GM19452 (cell line): ENCODE data around the gene TMEM213.

ENCODE experiments used
- ATAC-seq: cut with Tn5 transposase; IDR thresholded peaks from one replicate; pipeline ENCODE4 v1.9.1; 2021; ENCODE audit not compliant: unreplicated experiment

The TMEM213 gene

DNA sequence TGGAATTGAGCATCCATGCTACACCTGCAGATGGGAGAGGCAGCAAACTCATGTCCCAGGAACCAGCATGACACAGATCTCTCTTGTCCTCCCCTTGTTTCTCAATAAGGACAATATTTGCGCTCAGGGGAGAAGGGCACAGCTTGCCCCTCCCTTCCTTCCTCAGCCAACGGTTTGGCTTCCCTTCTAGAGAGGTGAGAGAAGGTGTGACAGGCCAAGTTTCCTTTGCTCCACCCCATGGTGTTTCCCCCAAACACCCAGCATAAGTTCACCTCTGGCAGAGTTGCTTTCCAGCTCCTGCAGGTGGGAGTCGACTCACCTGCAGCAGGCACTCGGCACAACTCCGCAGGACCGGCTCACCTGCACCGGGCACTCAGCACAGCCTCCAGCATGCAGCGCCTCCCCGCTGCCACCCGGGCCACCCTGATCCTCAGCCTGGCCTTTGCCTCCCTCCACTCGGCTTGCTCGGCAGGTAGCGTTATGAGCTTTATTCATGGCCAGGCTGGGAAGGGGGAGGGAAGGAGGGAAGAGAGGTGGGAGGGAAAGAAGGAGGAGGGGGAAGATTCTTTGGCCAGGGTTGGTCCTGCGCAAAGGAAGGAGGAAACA lies at the start of gene TMEM213, which contains the start of gene ATP6V0A4:
Gene TMEM213, plus strand, starts transcription at position 280 of the 606 bp plus-strand sequence. Its CDS starts 111 bp downstream, at position 391.
Gene ATP6V0A4, minus strand, starts transcription at position 482 of the 606 bp plus-strand sequence. CDS start 26,949 bp downstream, outside the sequence.
- no peak for ATAC-seq

DNA sequence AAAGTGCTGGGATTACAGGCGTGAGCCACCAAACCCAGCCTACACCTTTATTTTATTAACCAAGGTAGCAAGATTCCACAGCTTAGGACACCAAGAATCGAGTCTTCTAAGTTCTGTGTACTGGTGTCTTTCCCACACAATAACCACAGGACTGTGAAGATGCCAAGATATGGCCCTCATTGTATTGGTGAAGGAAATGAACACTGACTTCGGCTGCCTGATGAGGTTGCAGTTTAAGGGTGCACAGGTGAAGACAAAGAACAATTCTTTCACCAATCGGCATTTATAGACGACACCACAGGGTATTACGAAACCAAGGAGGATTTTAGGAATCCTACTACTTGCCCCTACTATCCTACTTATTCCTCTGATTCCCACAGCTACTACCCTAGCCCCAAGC lies 49.1 kb upstream of the TMEM213 start:
- no peak for ATAC-seq

DNA sequence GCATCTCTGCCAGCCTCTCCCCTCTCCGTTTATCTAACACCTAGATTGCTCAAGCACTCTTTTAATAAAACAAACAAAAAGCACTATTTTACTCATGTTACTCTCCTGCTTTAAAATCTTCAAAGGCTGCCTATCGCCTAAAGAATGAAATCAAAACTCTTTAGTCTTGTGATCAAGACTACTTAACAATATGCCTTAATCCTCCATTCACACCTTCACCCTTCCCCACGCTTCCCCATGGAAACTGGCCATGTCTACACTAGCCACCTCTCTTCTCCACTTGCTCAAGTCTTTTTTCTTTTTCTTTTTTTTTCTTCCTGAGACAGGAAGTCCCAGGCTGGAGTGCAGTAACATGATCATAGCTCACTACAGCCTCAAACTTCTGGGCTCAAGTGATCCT lies 47.8 kb upstream of the TMEM213 start:
- no peak for ATAC-seq

DNA sequence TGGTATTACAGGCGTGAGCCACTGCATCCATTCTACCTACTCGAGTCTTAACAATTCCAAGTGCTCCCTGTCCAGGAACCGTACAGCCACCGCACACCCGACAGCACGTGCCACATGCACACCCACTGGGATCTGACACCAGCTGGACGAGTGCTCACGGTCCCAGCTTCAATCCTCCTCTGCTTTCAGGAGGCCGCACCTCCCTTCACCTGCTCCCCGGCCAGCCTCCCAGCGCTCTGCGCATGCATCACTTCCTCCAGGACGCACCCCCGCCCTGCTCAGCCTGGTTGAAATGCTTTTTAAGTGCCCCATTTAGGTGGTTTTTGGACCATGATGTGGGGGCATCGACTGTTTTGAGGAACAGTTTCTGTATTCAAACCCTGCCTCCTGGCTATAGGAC lies 47.3 kb upstream of the TMEM213 start:
- no peak for ATAC-seq

GRCh38 chr7:138750901-138751464 lies 46.8 kb upstream of the TMEM213 start:
- ATAC-seq: no peak

DNA sequence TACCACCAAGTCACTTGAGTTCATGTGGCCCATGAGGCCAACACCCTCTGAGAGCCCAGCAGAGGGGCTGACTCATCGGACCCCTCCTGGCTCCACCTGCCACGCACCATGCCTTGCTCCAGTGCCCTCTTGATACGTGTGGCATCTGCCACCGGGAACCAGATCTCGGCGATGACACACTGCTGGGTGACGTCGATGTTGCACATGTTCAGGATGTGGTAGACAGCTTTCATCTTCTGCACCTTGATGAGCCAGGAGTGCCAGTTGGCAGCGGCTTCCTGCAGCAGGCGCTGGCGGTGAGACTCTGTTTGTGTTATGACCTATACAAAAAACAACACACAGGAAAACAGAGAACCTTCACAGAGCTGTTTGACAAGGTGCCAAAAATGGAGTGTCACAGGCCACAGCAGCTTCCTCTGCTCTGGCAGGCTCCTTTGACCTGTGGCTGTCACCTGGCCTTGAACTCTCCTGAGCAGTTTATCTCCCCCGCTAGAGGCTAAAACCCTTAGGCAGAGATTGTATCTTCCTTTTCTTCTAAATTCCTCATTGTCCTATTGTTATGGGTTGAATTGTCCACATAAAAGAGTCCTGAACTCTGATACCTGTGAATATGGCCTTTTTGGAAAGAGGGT lies 45.2 kb upstream of the TMEM213 start:
- ATAC-seq: peak; percentile 89

GRCh38 chr7:138753150-138753518 lies 44.7 kb upstream of the TMEM213 start:
- ATAC-seq: no peak

DNA sequence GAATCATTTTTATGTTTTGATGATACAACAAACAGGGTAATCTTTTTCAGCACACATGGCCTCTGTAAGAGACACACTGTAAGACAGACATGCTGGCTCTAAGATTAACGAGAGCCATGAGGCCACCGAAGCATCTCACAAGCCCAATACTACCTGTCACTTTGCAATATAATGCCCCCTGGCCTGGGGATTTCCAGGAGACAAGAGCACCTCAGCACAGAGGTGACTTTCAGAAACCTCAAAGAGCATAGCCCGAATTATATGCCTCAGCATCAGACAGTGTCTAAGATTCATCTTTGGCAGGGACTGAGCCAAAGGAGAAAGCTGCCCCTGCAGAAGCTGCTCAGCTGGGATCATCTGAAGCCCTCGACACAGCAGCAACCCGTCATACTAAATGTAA lies 44.2 kb upstream of the TMEM213 start:
- no peak for ATAC-seq

DNA sequence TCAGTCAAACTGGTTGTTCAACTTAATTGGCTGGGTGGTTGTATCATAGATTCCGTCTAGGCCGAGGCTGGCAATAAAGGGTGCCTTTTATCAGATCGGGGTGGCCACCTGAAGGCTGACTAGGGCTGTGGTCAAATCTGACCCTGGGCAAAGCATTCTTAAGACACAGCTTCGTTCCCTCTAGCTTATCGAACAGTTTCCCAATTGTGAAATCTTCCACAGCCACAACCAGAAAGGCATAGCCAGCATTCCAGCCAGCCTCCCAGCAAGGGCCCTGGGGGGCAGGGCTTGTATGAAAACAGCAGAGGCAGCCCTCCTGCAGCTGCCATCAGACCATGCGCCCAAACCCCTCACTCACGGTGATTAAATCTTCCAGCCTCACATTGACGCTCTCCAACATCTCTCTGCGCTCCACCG lies 42.5 kb upstream of the TMEM213 start:
- no peak for ATAC-seq

GRCh38 chr7:138755842-138756590 lies 41.8 kb upstream of the TMEM213 start:
- no peak for ATAC-seq

DNA sequence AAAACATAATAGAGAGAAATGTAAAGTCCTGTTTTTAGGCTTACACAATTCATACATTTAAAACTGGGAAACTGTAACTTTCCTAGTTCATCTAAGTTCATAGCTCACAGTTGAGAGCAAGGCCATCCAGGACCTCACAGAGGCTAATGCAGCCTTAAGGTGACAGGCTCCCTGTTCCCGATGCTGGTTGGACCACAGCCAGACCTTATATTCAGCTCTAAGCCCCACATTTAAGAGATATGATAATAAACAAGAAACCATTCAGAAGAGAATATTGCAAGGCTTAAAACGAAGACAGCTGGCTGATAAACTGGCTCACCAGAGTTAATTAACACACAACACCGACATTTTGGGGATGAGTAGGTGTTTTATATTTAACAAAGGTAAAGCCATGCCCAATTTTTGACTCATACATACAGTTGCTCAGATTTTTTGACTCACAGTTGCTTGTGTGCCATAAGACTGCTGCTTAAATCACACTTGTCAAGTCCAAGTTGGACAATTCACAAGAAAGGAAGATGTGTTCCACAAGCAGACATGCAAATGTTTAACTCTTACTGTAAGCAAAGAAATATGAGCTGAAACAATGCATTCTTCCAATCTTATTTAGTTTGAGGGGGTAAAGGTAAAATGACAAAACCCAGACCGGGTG lies 41.1 kb upstream of the TMEM213 start:
- no peak for ATAC-seq

DNA sequence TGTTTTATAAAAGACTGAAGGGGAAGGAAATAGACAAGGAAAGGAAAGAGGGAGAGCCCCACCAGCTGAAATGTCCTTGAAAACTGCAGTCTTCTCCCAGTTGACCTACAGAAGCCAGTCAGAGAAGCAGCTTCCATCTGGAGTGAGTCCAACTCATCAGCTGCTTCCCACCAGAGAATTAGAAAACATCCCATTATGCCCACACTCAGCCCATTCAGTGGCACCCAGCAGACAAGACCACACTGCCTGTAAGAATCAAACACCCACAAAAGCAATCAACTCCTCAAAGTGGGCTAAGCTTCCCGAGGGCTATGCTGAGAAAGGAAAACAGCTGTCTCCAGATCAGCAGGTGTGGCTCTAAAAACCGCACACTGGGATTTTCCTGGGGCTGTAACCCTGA lies 29.6 kb upstream of the TMEM213 start:
- ATAC-seq: no peak

GRCh38 chr7:138770904-138771303 lies 26.9 kb upstream of the TMEM213 start:
- no peak for ATAC-seq

- no peak for ATAC-seq
Measured at GRCh38 chr7:138773176-138773575, 24.6 kb upstream of the TMEM213 start.

DNA sequence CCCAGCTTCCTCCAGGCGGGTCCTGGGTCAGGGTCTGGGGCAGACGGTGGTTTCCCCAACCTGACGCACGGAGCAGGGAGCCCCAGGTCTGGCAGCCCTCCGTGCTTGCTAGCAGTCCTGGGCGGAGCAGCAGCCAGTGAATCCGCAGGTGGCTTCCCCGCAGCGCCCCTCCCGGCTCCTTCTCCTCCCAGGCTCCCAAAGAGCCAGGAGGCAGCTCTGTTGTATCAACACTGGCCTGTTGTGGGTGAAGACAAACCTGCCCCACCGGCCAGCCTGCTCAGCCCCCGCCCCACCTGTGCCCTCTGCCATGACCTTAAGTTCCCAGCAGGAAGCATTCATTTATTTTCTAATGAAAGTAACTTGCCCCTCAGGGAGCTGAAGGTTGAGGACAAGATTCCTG lies 24.0 kb upstream of the TMEM213 start:
- no peak for ATAC-seq

GRCh38 chr7:138776166-138776833 lies 21.5 kb upstream of the TMEM213 start:
- no peak for ATAC-seq

DNA sequence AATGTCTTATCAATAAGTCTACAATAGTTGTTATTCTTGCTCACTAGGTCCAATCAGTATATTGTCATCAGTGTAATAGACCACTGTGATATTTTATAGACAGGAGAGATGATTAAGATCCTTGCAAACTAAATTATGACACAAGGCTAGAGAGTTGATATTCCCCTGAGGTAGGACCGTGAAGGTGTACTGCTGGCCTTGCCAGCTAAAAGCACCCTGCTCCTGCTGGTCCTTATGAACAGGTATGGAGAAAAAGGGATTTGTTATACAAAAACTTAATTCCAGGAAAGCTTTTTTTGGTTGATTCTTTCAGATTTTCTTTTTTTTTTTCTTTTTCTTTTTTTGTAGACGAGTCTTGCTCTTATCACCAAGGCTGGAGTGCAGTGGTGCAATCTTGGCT lies 16.8 kb upstream of the TMEM213 start:
- ATAC-seq: no peak

DNA sequence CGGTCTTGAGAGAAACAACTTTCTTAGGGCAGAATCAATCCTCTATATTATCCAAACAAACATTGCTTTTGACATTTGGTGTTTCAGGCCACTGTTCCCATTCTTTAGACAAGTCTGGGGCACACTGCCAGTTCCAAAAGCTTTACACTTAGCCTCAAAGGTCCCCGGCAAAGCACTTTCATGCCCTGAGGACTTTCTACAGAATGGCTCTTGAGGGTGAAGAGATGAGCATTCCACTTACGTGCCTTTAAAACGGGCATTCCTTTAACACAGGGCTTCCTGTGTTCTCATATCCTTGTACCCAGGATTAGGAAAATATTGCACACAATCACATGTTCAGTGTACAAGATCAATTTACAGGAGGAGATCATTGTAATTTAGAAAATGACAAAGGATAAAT lies 13.1 kb upstream of the TMEM213 start:
- ATAC-seq: no peak

- ATAC-seq: no peak
Measured at GRCh38 chr7:138785587-138786437, 12.0 kb upstream of the TMEM213 start.
